Upper lobe of left lung (tissue), 6 donors: ENCODE data around the gene ACAT2. TPM values are rescaled to one million over a fixed set of nuclear protein-coding genes. Genes with fewer than 3 reads are reported as not detected.

Experiments used
- ATAC-seq, 2 donors: fragments of 200-7000 bp; cut with Tn5 transposase; one replicate each; pipeline ENCODE4 v1.9.1; 2022; ENCODE audit warnings: mild to moderate bottlenecking in 2 of 2, moderate library complexity in 2 of 2; ENCODE audit not compliant: low FRiP score in 2 of 2
- DNase-seq, 2 donors: peaks; one replicate each; pipeline ENCODE4 v3.0.0-alpha.2; 2019 to 2020
- H3K27ac ChIP-seq, 4 donors: fragments of 200-600 bp; sonication (generic); one replicate each; pipeline ENCODE4 v1.5.1; 2016 to 2019
- H3K27me3 ChIP-seq, 4 donors: fragments of 200-600 bp; sonication (generic); one replicate each; pipeline ENCODE4 v1.5.1; 2017 to 2019
- H3K36me3 ChIP-seq, 4 donors: fragments of 200-600 bp; sonication (generic); one replicate each; pipeline ENCODE4 v1.5.1; 2016 to 2019
- H3K4me1 ChIP-seq, 4 donors: fragments of 200-600 bp; sonication (generic); one replicate each; pipeline ENCODE4 v1.5.1; 2018 to 2019
- H3K4me3 ChIP-seq, 4 donors: fragments of 200-600 bp; sonication (generic); one replicate each; pipeline ENCODE4 v1.5.1; 2017 to 2019; ENCODE audit warnings: mild to moderate bottlenecking in 2 of 4, moderate library complexity in 1 of 4
- H3K9me3 ChIP-seq, 4 donors: fragments of 200-600 bp; sonication (generic); one replicate each; pipeline ENCODE4 v1.5.1; 2018 to 2019
- EP300 ChIP-seq, 4 donors: sonication (generic); formaldehyde crosslinking; IDR thresholded peaks; one replicate each; pipeline ENCODE4 v1.5.1; 2017; ENCODE audit warnings: antibody characterized with exemption in 4 of 4, control low read depth in 2 of 4
- POLR2A ChIP-seq, 4 donors: fragments of 450-650 bp; IDR thresholded peaks; one replicate each; pipeline ENCODE4 v1.5.1; 2016 to 2017; ENCODE audit warnings: antibody characterized with exemption in 4 of 4, mild to moderate bottlenecking in 2 of 4
- POLR2AphosphoS5 ChIP-seq, 2 donors: sonication (generic); formaldehyde crosslinking; IDR thresholded peaks; one replicate each; pipeline ENCODE4 v1.5.1; 2017; ENCODE audit warnings: antibody characterized with exemption in 2 of 2
- WGBS, 2 donors: methylation state at CpG; one replicate each; pipeline ENCODE4 v1.1.5; 2017 to 2018; 5-methylcytosine and 5-hydroxymethylcytosine counted together
- total RNA-seq, 6 donors: library from RNA; depleted of rRNA in 4 of 6; stranded (reverse); fragments of >200 nt in 4 of 6; gene quantifications; one replicate each; pipeline versions ENCODE4 v1.1.0 to v1.2.1, GENCODE V29; 2016 to 2021
- TF ChIP-seq, protein P1 (sequence below), 6 experiments: fragments of 450-650 bp in 4 of 6; fragments of 200-600 bp in 2 of 6; sonication (generic) in 2 of 6; IDR thresholded peaks; one replicate each; pipeline ENCODE4 v1.5.1; 2016 to 2019; ENCODE audit warnings: antibody characterized with exemption in 6 of 6
- donor health status: DM: no; HTN: no; CAD: no; lungs with moderate emphysema.
- donor health status: DM: no; HTN: yes; CAD: no; lungs with severe emphysema.

The ACAT2 gene
- total RNA-seq, 6 donors from 2014 or later = 5.2 to 62.5 (median 30.5) TPM

DNA sequence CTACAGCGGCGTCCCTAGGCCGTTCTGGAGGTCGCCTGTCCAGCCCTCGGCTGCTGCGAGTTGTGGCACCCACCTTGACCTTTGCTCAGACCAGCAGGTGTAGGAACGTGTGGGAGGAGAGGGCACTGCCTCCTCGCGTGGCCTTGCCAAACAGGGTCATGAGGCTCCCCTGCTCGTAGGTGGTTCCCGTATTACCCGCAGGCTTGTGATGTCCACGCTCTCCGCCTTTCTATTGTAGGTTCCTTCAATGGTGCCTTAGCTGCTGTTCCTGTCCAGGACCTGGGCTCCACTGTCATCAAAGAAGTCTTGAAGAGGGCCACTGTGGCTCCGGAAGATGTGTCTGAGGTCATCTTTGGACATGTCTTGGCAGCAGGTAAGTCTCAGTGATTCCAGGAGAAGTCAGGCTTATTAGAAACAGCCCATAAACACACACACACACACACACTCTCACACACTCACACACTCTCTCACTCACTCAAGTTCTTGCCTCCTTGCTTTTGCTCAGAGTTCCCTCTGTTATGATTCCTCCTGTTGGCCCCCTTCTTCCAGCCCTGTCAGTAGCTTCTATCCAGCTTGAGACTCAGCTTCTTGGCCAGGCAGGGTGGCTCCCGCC lies 942 bp downstream of the ACAT2 start:
- no peaks in the 10 kb centered on the region for H3K27me3 ChIP-seq
- ATAC-seq (peak; percentile 1 to 27), DNase-seq (peak in 1 of 2 donors; percentile 61)
- H3K36me3 ChIP-seq = peaks cover 0 to 43% (median 9%) of the 10 kb centered on the region in 4 donors
- no peaks in the 10 kb centered on the region for H3K9me3 ChIP-seq
- peak overlapping the region; percentile 80 to 97 (median 89) for H3K4me3 ChIP-seq
- TF ChIP-seq POLR2AphosphoS5 (IDR thresholded peaks at IDR 0.05) (no peak), POLR2A (IDR thresholded peaks at IDR 0.05) (no peak), EP300 (IDR thresholded peaks at IDR 0.05) (no peak)
- TF ChIP-seq, protein P1, sequence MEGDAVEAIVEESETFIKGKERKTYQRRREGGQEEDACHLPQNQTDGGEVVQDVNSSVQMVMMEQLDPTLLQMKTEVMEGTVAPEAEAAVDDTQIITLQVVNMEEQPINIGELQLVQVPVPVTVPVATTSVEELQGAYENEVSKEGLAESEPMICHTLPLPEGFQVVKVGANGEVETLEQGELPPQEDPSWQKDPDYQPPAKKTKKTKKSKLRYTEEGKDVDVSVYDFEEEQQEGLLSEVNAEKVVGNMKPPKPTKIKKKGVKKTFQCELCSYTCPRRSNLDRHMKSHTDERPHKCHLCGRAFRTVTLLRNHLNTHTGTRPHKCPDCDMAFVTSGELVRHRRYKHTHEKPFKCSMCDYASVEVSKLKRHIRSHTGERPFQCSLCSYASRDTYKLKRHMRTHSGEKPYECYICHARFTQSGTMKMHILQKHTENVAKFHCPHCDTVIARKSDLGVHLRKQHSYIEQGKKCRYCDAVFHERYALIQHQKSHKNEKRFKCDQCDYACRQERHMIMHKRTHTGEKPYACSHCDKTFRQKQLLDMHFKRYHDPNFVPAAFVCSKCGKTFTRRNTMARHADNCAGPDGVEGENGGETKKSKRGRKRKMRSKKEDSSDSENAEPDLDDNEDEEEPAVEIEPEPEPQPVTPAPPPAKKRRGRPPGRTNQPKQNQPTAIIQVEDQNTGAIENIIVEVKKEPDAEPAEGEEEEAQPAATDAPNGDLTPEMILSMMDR (IDR thresholded peaks at IDR 0.05) = no peak
- peaks cover 16 to 34% (median 21%) of the 10 kb centered on the region in 4 donors for H3K4me1 ChIP-seq
- H3K27ac ChIP-seq = peak overlapping the region; percentile 92 to 98 (median 96)
- WGBS, 2 donors = 11 to 13% methylated on average over 16 of the region's 16 CpGs

DNA sequence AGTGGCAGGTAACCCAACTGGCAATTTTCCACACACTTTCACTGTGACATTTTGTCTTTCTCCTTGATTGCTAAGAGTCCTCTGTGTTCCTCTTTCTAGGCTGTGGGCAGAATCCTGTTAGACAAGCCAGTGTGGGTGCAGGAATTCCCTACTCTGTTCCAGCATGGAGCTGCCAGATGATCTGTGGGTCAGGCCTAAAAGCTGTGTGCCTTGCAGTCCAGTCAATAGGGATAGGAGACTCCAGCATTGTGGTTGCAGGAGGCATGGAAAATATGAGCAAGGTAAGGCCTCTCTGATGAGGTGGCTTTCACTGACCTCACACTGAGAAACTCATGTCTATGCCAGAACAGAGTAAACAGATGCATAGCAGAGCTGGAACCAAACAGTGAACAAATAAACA lies 5.1 kb downstream of the ACAT2 start:
- no peak overlapping the region for H3K4me3 ChIP-seq
- no peaks in the 10 kb centered on the region for H3K27me3 ChIP-seq
- TF ChIP-seq EP300 (IDR thresholded peaks at IDR 0.05) (no peak), POLR2A (IDR thresholded peaks at IDR 0.05) (no peak), POLR2AphosphoS5 (IDR thresholded peaks at IDR 0.05) (no peak)
- TF ChIP-seq, protein P1 (IDR thresholded peaks at IDR 0.05) = no peak
- H3K27ac ChIP-seq = no peak overlapping the region
- DNase-seq (no peak), ATAC-seq (no peak)
- H3K9me3 ChIP-seq = no peaks in the 10 kb centered on the region
- H3K36me3 ChIP-seq = peaks cover 4 to 60% (median 32%) of the 10 kb centered on the region in 4 donors
- peaks cover 7 to 22% (median 9%) of the 10 kb centered on the region in 4 donors for H3K4me1 ChIP-seq

DNA sequence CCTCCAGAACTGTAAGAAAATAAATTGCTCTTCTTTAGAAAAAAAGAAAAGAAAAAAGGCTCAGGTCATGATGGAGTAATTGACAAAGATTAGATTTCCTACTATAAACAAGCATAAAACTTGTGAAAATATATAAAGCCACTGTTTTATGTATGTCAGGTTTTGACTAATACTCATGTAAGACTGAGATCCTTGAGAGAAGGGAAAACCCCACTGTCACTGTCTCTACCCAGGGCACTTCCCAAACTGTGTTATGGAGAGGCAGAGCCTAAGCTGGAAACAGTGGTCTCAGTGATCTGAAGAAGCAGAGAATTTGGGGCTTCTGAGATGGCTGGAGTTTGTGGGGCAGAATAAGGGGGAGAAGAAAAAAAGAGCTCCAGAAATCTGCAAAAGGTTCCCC lies 7.6 kb downstream of the ACAT2 start:
- Histone ChIP-seq H3K36me3 (peaks cover 4 to 52% (median 33%) of the 10 kb centered on the region in 4 donors), H3K27ac (no peak overlapping the region), H3K4me1 (peaks cover 0 to 3% (median 0%) of the 10 kb centered on the region in 4 donors), H3K27me3 (no peaks in the 10 kb centered on the region), H3K9me3 (no peaks in the 10 kb centered on the region), H3K4me3 (no peak overlapping the region)
- no peak for ATAC-seq
- DNase-seq = no peak
- TF ChIP-seq, protein P1 (IDR thresholded peaks at IDR 0.05) = no peak
- TF ChIP-seq EP300 (IDR thresholded peaks at IDR 0.05) (no peak), POLR2AphosphoS5 (IDR thresholded peaks at IDR 0.05) (no peak), POLR2A (IDR thresholded peaks at IDR 0.05) (no peak)

DNA sequence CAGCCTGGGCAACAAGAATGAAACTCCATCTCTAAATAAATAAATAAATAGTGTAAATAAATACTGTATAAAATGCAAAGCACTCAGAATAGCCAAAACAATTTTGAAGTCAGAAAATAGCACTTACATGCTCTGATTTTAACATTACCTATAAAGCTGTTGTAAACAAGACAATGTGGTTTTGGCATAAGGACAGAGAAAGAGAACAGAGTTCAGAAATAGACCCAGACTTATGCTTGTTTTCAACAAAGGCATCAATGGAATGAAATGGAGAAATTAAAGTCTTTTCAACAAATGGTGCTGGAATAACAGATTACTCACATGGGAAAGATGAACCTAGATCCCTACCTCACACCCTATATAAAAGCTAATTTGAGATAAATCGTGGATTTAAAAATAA lies 10.4 kb downstream of the ACAT2 start:
- WGBS, 2 donors = 3 to 52% methylated on average over 1 of the region's 1 CpG

More for the DNA sequence above, 10.4 kb downstream of the ACAT2 start:
- H3K27me3 ChIP-seq = no peaks in the 10 kb centered on the region
- TF ChIP-seq EP300 (IDR thresholded peaks at IDR 0.05) (no peak), POLR2AphosphoS5 (IDR thresholded peaks at IDR 0.05) (no peak), POLR2A (IDR thresholded peaks at IDR 0.05) (no peak)
- TF ChIP-seq, protein P1 (IDR thresholded peaks at IDR 0.05) = no peak
- no peak for DNase-seq
- H3K27ac ChIP-seq = no peak overlapping the region
- H3K36me3 ChIP-seq = peaks cover 4 to 61% (median 49%) of the 10 kb centered on the region in 4 donors
- no peaks in the 10 kb centered on the region for H3K9me3 ChIP-seq
- H3K4me3 ChIP-seq = no peak overlapping the region
- no peaks in the 10 kb centered on the region for H3K4me1 ChIP-seq
- ATAC-seq = no peak
